Glomerular visceral epithelial cell (primary cell): ENCODE results near the gene KLK2.

Experiments used
- DNase-seq: peaks from one replicate; pipeline ENCODE4 v3.0.0-alpha.2; 2016; ENCODE audit errors: extremely low spot score

Gene KLK2

GRCh38 chr19:50924586-50924985 lies 51.3 kb downstream of the KLK2 start:
- no peak for DNase-seq

GRCh38 chr19:50925734-50926133 lies 52.5 kb downstream of the KLK2 start:
- no peak for DNase-seq

- no peak for DNase-seq
Measured at GRCh38 chr19:50926144-50926543, 52.9 kb downstream of the KLK2 start.

GRCh38 chr19:50928831-50929230 lies 55.6 kb downstream of the KLK2 start:
- DNase-seq = no peak
